WTC11 (cell line): Measurements from ENCODE around the gene SBF1. TPM values are rescaled to one million over a fixed set of nuclear protein-coding genes. Genes with fewer than 3 reads are reported as not detected.

Experiments used
- ATAC-seq: fragments of 200-7000 bp; cut with Tn5 transposase; 2 replicates; pipeline ENCODE4 v1.10.0; 2021; ENCODE audit warnings: mild to moderate bottlenecking, moderate library complexity
- CTCF ChIA-PET: fragments of 300-600 bp; sonication (Branson Sonifier 250); formaldehyde crosslinking; loops from one replicate; lab custom pipeline; 2021; ENCODE audit warnings: antibody characterized with exemption; lab: Charles Lee
- POLR2A ChIA-PET: fragments of 350-600 bp; sonication (Branson Sonifier 250); formaldehyde crosslinking; loops from one replicate; lab custom pipeline; 2021; ENCODE audit warnings: antibody characterized with exemption; lab: Charles Lee
- DNase-seq: peaks from one replicate; pipeline ENCODE4 v3.0.0; 2021; ENCODE audit warnings: low spot score
- H3K27ac Mint-ChIP-seq: 2 replicates; pipeline ENCODE4 v1.8.0; 2021; ENCODE audit warnings: mixed read lengths
- H3K27me3 Mint-ChIP-seq: 2 replicates; pipeline ENCODE4 v1.8.0; 2021; ENCODE audit warnings: low read depth, mild to moderate bottlenecking, moderate library complexity, mixed read lengths
- H3K36me3 Mint-ChIP-seq: 2 replicates; pipeline ENCODE4 v1.8.0; 2021; ENCODE audit warnings: mixed read lengths
- H3K4me1 Mint-ChIP-seq: 2 replicates; pipeline ENCODE4 v1.8.0; 2022; ENCODE audit warnings: mixed read lengths
- H3K4me3 Mint-ChIP-seq: 2 replicates; pipeline ENCODE4 v1.8.0; 2021; ENCODE audit warnings: mild to moderate bottlenecking, moderate library complexity, mixed read lengths
- H3K9me3 Mint-ChIP-seq: 2 replicates; pipeline ENCODE4 v1.8.0; 2021; ENCODE audit warnings: mixed read lengths
- ATF6 ChIP-seq: sonication (generic); formaldehyde crosslinking; IDR thresholded peaks from 2 replicates; pipeline ENCODE4 v1.8.1; 2023; ENCODE audit warnings: mild to moderate bottlenecking, missing genetic modification reagents
- CTCF ChIP-seq: fragments of 200-600 bp; IDR thresholded peaks from 2 replicates; pipeline ENCODE4 v1.8.0; 2022; ENCODE audit warnings: antibody characterized with exemption
- E2F5 ChIP-seq: sonication (generic); formaldehyde crosslinking; IDR thresholded peaks from 2 replicates; pipeline ENCODE4 v1.8.1; 2022; ENCODE audit warnings: mild to moderate bottlenecking, moderate library complexity, missing genetic modification reagents
- ELF4 ChIP-seq: sonication (generic); formaldehyde crosslinking; IDR thresholded peaks from 2 replicates; pipeline ENCODE4 v1.8.1; 2022; ENCODE audit warnings: low read depth, mild to moderate bottlenecking, moderate library complexity, missing genetic modification reagents
- EMX1 ChIP-seq: fragments of 250-450 bp; sonication (Bioruptor Pico); IDR thresholded peaks from 2 replicates; pipeline ENCODE4 v1.8.0; 2021; ENCODE audit warnings: mild to moderate bottlenecking
- ERG ChIP-seq: fragments of 250-450 bp; sonication (Bioruptor Pico); IDR thresholded peaks from 2 replicates; pipeline ENCODE4 v1.8.0; 2021; ENCODE audit warnings: mild to moderate bottlenecking
- ETV6 ChIP-seq: sonication (generic); formaldehyde crosslinking; IDR thresholded peaks from 2 replicates; pipeline ENCODE4 v1.8.1; 2022; ENCODE audit warnings: mild to moderate bottlenecking, missing genetic modification reagents
- FOXK1 ChIP-seq: sonication (generic); formaldehyde crosslinking; IDR thresholded peaks from 2 replicates; pipeline ENCODE4 v1.8.0; 2022; ENCODE audit warnings: mild to moderate bottlenecking, moderate library complexity, missing genetic modification reagents
- GRHL2 ChIP-seq: fragments of 250-450 bp; sonication (Bioruptor Pico); IDR thresholded peaks from 2 replicates; pipeline ENCODE4 v1.8.0; 2022; ENCODE audit warnings: mild to moderate bottlenecking, moderate library complexity; ENCODE audit not compliant: insufficient replicate concordance, severe bottlenecking
- KAT7 ChIP-seq: sonication (generic); formaldehyde crosslinking; IDR thresholded peaks from 2 replicates; pipeline ENCODE4 v1.8.1; 2023; ENCODE audit warnings: missing genetic modification reagents, mild to moderate bottlenecking, borderline replicate concordance
- MAX ChIP-seq: sonication (generic); formaldehyde crosslinking; IDR thresholded peaks from 2 replicates; pipeline ENCODE4 v1.8.0; 2022; ENCODE audit warnings: mild to moderate bottlenecking, missing genetic modification reagents
- MYBL2 ChIP-seq: sonication (generic); formaldehyde crosslinking; IDR thresholded peaks from 2 replicates; pipeline ENCODE4 v1.8.1; 2023; ENCODE audit warnings: mild to moderate bottlenecking, moderate library complexity, missing genetic modification reagents
- RELA ChIP-seq: sonication (generic); formaldehyde crosslinking; IDR thresholded peaks from 2 replicates; pipeline ENCODE4 v1.8.1; 2022; ENCODE audit warnings: missing genetic modification reagents, mild to moderate bottlenecking, borderline replicate concordance
- SMAD4 ChIP-seq: sonication (generic); formaldehyde crosslinking; IDR thresholded peaks from 2 replicates; pipeline ENCODE4 v1.8.0; 2022; ENCODE audit warnings: mild to moderate bottlenecking, missing genetic modification reagents
- TP53 ChIP-seq: sonication (generic); formaldehyde crosslinking; IDR thresholded peaks from 2 replicates; pipeline ENCODE4 v1.8.1; 2023; ENCODE audit warnings: mild to moderate bottlenecking, missing genetic modification reagents
- ZNF263 ChIP-seq: sonication (generic); formaldehyde crosslinking; IDR thresholded peaks from 2 replicates; pipeline ENCODE4 v1.8.1; 2022; ENCODE audit warnings: low read depth, mild to moderate bottlenecking, moderate library complexity, missing genetic modification reagents
- ZNF281 ChIP-seq: sonication (generic); formaldehyde crosslinking; IDR thresholded peaks from 2 replicates; pipeline ENCODE4 v1.8.0; 2023; ENCODE audit warnings: mild to moderate bottlenecking, missing genetic modification reagents
- ZNF317 ChIP-seq: sonication (generic); formaldehyde crosslinking; IDR thresholded peaks from 2 replicates; pipeline ENCODE4 v1.8.1; 2023; ENCODE audit warnings: low read depth, mild to moderate bottlenecking, moderate library complexity, missing genetic modification reagents, borderline replicate concordance
- ZNF416 ChIP-seq: fragments of 250-450 bp; sonication (Bioruptor Pico); IDR thresholded peaks from 2 replicates; pipeline ENCODE4 v1.9.0; 2021; ENCODE audit warnings: mild to moderate bottlenecking, inconsistent platforms
- ZNF671 ChIP-seq: fragments of 250-450 bp; sonication (Bioruptor Pico); IDR thresholded peaks from 2 replicates; pipeline ENCODE4 v1.8.0; 2021; ENCODE audit warnings: mild to moderate bottlenecking
- total RNA-seq: library from RNA; stranded (reverse); gene quantifications from 3 replicates; pipeline ENCODE4 v1.2.3, GENCODE V29; 2021
- TF ChIP-seq, protein P1 (sequence below): sonication (generic); formaldehyde crosslinking; IDR thresholded peaks from 2 replicates; pipeline ENCODE4 v1.8.1; 2023; ENCODE audit warnings: mild to moderate bottlenecking, missing genetic modification reagents, borderline replicate concordance

Gene SBF1
- total RNA-seq, 1 experiment from 2014 or later, result 108 TPM

DNA sequence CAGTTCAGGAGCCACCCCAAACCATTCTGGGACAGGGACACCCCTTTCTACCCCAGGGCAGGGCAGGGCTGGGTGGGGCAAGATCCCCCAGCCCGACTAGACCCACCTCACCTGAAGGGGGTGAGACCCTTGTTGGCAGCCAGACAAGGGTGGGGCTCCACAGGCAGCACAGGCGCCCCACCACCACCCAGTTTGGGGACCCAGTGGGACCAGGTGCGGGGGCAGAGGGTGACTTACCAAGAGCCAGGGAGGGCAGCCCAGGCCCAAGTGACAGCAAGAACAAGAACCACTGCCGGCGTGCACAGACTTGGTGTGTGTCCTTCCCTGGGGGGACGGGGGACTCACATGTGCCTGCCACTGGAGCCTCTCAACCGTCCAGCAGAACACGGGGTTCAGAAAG is 8.7 kb upstream of the SBF1 start:
- no peaks in the 10 kb centered on the region for H3K9me3 Mint-ChIP-seq

DNA sequence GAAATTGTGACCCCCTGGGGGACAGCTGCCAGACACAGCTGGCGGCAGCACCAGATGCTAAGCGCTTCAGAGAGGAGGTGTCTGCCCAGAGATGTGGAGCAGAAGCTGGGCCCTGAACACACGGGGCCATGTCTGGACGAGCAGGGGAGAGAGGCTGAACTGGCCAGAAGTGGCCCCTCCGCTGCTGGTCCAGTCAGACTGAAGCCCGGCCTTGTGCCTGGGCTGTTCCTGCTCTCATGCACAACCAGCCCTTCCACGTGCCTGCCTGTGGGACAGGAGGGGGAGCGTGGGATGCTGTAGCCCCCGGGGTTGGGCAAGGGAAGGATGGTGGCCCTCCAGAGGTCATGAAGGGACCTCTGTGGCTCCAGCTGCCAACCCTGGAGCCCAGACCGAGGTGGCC is 8.3 kb upstream of the SBF1 start:
- peaks cover 28% of the 10 kb centered on the region for H3K27me3 Mint-ChIP-seq
- TF ChIP-seq ZNF281 (CRISPR knock-in tag) (no peak), ZNF416 (CRISPR knock-in tag) (no peak), ETV6 (no peak), ATF6 (no peak), E2F5 (CRISPR knock-in tag) (no peak), KAT7 (CRISPR knock-in tag) (no peak), ELF4 (no peak), FOXK1 (CRISPR knock-in tag) (no peak), TP53 (CRISPR knock-in tag) (no peak), CTCF (no peak), SMAD4 (CRISPR knock-in tag) (no peak), GRHL2 (CRISPR knock-in tag) (no peak), MAX (no peak), ZNF317 (CRISPR knock-in tag) (no peak), RELA (CRISPR knock-in tag) (no peak), ZNF263 (CRISPR knock-in tag) (no peak), ERG (CRISPR knock-in tag) (no peak)
- TF ChIP-seq, protein P1, sequence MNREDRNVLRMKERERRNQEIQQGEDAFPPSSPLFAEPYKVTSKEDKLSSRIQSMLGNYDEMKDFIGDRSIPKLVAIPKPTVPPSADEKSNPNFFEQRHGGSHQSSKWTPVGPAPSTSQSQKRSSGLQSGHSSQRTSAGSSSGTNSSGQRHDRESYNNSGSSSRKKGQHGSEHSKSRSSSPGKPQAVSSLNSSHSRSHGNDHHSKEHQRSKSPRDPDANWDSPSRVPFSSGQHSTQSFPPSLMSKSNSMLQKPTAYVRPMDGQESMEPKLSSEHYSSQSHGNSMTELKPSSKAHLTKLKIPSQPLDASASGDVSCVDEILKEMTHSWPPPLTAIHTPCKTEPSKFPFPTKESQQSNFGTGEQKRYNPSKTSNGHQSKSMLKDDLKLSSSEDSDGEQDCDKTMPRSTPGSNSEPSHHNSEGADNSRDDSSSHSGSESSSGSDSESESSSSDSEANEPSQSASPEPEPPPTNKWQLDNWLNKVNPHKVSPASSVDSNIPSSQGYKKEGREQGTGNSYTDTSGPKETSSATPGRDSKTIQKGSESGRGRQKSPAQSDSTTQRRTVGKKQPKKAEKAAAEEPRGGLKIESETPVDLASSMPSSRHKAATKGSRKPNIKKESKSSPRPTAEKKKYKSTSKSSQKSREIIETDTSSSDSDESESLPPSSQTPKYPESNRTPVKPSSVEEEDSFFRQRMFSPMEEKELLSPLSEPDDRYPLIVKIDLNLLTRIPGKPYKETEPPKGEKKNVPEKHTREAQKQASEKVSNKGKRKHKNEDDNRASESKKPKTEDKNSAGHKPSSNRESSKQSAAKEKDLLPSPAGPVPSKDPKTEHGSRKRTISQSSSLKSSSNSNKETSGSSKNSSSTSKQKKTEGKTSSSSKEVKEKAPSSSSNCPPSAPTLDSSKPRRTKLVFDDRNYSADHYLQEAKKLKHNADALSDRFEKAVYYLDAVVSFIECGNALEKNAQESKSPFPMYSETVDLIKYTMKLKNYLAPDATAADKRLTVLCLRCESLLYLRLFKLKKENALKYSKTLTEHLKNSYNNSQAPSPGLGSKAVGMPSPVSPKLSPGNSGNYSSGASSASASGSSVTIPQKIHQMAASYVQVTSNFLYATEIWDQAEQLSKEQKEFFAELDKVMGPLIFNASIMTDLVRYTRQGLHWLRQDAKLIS (CRISPR knock-in tag), result no peak

More for the DNA sequence above, 8.7 kb upstream of the SBF1 start:
- H3K27ac Mint-ChIP-seq, result no peak overlapping the region
- ChIA-PET POLR2A (no interaction called here), CTCF (interaction anchor here (0.7 to 1.6 kb wide), 4 partner anchors 11 to 84 kb away, joined by 3 to 6 read pairs (median 6); partner anchors contain the start of gene SCO2)
- H3K4me3 Mint-ChIP-seq, result no peak overlapping the region
- DNase-seq (no peak), ATAC-seq (no peak)
- peaks cover 4% of the 10 kb centered on the region for H3K4me1 Mint-ChIP-seq
- H3K36me3 Mint-ChIP-seq, result no peaks in the 10 kb centered on the region
- H3K27me3 Mint-ChIP-seq, result peaks cover 24% of the 10 kb centered on the region
- no peak for TF ChIP-seq GRHL2 (CRISPR knock-in tag)
- no peak for TF ChIP-seq ZNF671 (CRISPR knock-in tag)
- TF ChIP-seq TP53 (CRISPR knock-in tag), result no peak
- no peak for TF ChIP-seq EMX1 (CRISPR knock-in tag)
- TF ChIP-seq MYBL2 (CRISPR knock-in tag), result no peak

More for the DNA sequence above, 8.3 kb upstream of the SBF1 start:
- no peak overlapping the region for H3K4me3 Mint-ChIP-seq
- H3K27ac Mint-ChIP-seq, result no peak overlapping the region
- DNase-seq (no peak), ATAC-seq (no peak)
- no peaks in the 10 kb centered on the region for H3K9me3 Mint-ChIP-seq
- CTCF ChIA-PET, result no interaction called here
- H3K36me3 Mint-ChIP-seq, result no peaks in the 10 kb centered on the region
- POLR2A ChIA-PET, result no interaction called here
- peaks cover 6% of the 10 kb centered on the region for H3K4me1 Mint-ChIP-seq
